A549 treated with GW870086 at 1 μM for 4 hours (cell line): ENCODE data around the gene AKAP5. TPM values are rescaled to one million over a fixed set of nuclear protein-coding genes. Genes with fewer than 3 reads are reported as not detected.

ENCODE experiments used
- total RNA-seq: library from RNA; stranded (reverse); fragments of 200-300 nt; extraction: Qiagen RNA extraction; gene quantifications from 5 replicates; pipeline ENCODE4 v1.2.3, GENCODE V29; 2022; ENCODE audit warnings: low read depth

Gene AKAP5
- total RNA-seq = 0.30 to 0.50 TPM (median 0.37 TPM) in 5 replicates

GRCh38 chr14:64465191-64465822 is at the start of gene AKAP5:
Gene AKAP5 (plus strand): TSS chr14:64465499. CDS start chr14:64468395, 2,896 bp downstream.

GRCh38 chr14:64503434-64504309 is 38.4 kb downstream of the AKAP5 start, which contains the start of gene ZBTB25:
Gene ZBTB25 (minus strand): TSS chr14:64503838. CDS start chr14:64490533, 13,305 bp downstream.

DNA sequence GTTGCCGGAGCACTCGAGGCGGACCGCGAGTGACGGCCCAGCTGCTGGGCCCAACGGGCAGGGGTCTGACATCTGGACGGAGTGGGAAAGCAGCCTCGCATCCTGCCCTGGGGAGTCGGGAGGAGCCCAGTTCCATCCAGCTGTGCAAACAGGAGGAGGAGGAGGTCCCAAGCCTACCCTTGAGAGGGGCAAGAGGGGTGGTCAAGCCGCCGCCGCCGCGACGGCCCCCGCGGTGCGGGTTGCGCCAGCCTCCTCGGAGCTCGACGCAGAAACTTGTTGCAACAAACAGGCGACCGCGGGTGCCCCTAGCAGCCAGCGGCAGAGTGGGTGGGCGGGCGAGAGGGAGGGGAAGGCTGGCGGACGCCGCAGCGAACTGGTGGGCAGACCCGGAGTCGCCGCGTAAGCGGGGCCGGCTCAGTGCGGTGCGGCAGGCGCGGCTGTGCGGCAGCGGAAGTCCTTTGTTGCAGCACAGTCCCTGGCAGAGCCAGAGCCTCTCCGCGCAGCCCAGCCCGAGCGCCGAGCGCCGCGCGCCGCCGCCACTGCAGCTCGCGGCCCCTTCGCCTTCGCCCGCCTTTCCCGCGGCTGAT is 39.1 kb downstream of the AKAP5 start, which contains the start of gene ZBTB1:
TSS of gene ZBTB1 (plus strand) at position 461 of the 587 bp plus-strand sequence. CDS start 16,735 bp downstream, outside the sequence.

Other genes starting within 250 kb of the AKAP5 start
- 0.09 to 0.29 TPM (median 0.13 TPM) in 4 of 5 replicates, not detected in the other for gene ESR2, start 171.1 kb upstream of the AKAP5 start, total RNA-seq
- 104 to 116 TPM (median 115 TPM) in 5 replicates for gene MTHFD1, start 77.1 kb upstream of the AKAP5 start, total RNA-seq
- gene ZBTB25, start 38.3 kb downstream of the AKAP5 start, total RNA-seq = 3.7 to 6.4 TPM (median 5.7 TPM) in 5 replicates
- gene ZBTB1, start 39.3 kb downstream of the AKAP5 start, total RNA-seq = 21.1 to 23.4 TPM (median 23.1 TPM) in 5 replicates
- gene HSPA2, start 75.2 kb downstream of the AKAP5 start, total RNA-seq = 34.1 to 40.2 TPM (median 36.5 TPM) in 5 replicates
- 0.15 to 0.65 TPM (median 0.29 TPM) in 5 replicates for gene PPP1R36, start 84.5 kb downstream of the AKAP5 start, total RNA-seq
- gene PLEKHG3, start 238.9 kb downstream of the AKAP5 start, total RNA-seq = 21.0 to 34.4 TPM (median 31.7 TPM) in 5 replicates